ENCODE measurements around the gene ST3GAL4.
"Not testable (repeated sequence)": the region's sequence is repeated elsewhere in the genome, so short reads cannot be mapped to it uniquely, and the experiment has no call there.

Gene ST3GAL4

GRCh38 chr11:126331286-126331685 is 24.2 kb upstream of the ST3GAL4 start:
- no peak for DNase-seq

- no peak for DNase-seq
These were observed 23.2 kb upstream of the ST3GAL4 start for GRCh38 chr11:126332221-126332711.

- DNase-seq: no peak
These were observed 22.3 kb upstream of the ST3GAL4 start for GRCh38 chr11:126333142-126333541.

- no peak for DNase-seq
These were observed 20.6 kb upstream of the ST3GAL4 start for GRCh38 chr11:126334659-126335462.

GRCh38 chr11:126335463-126335760 is 20.1 kb upstream of the ST3GAL4 start:
- no peak for DNase-seq

GRCh38 chr11:126336138-126336541 is 19.3 kb upstream of the ST3GAL4 start:
- no peak for DNase-seq

GRCh38 chr11:126336671-126337101 is 18.8 kb upstream of the ST3GAL4 start:
- DNase-seq: no peak

GRCh38 chr11:126337126-126337473 is 18.4 kb upstream of the ST3GAL4 start:
- DNase-seq: no peak

GRCh38 chr11:126337474-126338241 is 17.8 kb upstream of the ST3GAL4 start:
- no peak for DNase-seq

GRCh38 chr11:126338346-126339055 is 17.0 kb upstream of the ST3GAL4 start:
- no peak for DNase-seq

- no peak for DNase-seq
These were observed 16.2 kb upstream of the ST3GAL4 start for GRCh38 chr11:126339073-126339862.

- DNase-seq: no peak
These were observed 15.5 kb upstream of the ST3GAL4 start for GRCh38 chr11:126339863-126340434.

- DNase-seq: no peak
These were observed 14.4 kb upstream of the ST3GAL4 start for GRCh38 chr11:126340960-126341606.

- DNase-seq: no peak
These were observed 13.7 kb upstream of the ST3GAL4 start for GRCh38 chr11:126341760-126342161.

GRCh38 chr11:126343051-126343450 is 12.4 kb upstream of the ST3GAL4 start:
- DNase-seq: no peak

GRCh38 chr11:126344141-126345080 is 11.1 kb upstream of the ST3GAL4 start:
- no peak for DNase-seq

- DNase-seq: no peak
These were observed 10.2 kb upstream of the ST3GAL4 start for GRCh38 chr11:126345283-126345682.

- no peak for DNase-seq
These were observed 9.5 kb upstream of the ST3GAL4 start for GRCh38 chr11:126345759-126346585.

GRCh38 chr11:126346586-126346940 is 8.9 kb upstream of the ST3GAL4 start:
- no peak for DNase-seq

GRCh38 chr11:126346946-126347345 is 8.5 kb upstream of the ST3GAL4 start:
- DNase-seq: not testable (repeated sequence)
